Measurements from ENCODE around the gene MDM2.

- TF ChIP-seq CTCF (conservative IDR thresholded peaks at IDR 0.05) (no peak), ZFX (IDR thresholded peaks at IDR 0.05) (no peak)
Measured at GRCh38 chr12:68896881-68897540, 89.0 kb downstream of the MDM2 start.

All from C4-2B (cell line).